HG03565 (cell line): Measurements from ENCODE around the gene RAB25.

ENCODE experiments used
- ATAC-seq: cut with Tn5 transposase; IDR thresholded peaks from one replicate; pipeline ENCODE4 v1.9.1; 2021; ENCODE audit warnings: mild to moderate bottlenecking, moderate library complexity; ENCODE audit not compliant: unreplicated experiment

Gene RAB25

GRCh38 chr1:156100205-156100995 is 39.4 kb downstream of the RAB25 start:
- no peak for ATAC-seq

GRCh38 chr1:156101880-156102279 is 40.9 kb downstream of the RAB25 start:
- no peak for ATAC-seq

- no peak for ATAC-seq
These were observed 41.9 kb downstream of the RAB25 start for GRCh38 chr1:156102633-156103511.

DNA sequence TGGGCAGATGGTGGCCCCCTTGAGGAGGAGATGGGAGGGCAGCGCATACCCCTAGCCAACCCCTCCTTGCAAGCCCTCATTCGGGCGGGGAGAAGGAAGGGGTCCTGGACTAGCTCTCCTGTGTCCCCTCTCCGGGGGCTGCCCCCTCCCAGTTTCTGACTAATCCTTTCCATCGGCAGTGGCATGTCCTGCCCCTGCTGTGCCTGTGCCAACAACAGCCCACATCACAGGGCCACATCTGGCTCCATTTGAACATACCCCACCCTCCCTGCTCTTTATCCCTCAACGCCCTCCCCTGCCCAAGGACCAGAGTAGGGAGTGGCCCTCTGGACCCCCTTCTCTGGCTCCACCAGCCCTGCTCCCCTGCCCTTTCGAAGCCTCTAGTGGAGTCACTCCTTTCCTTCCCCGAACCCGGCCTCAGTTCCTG is 42.6 kb downstream of the RAB25 start:
- no peak for ATAC-seq

DNA sequence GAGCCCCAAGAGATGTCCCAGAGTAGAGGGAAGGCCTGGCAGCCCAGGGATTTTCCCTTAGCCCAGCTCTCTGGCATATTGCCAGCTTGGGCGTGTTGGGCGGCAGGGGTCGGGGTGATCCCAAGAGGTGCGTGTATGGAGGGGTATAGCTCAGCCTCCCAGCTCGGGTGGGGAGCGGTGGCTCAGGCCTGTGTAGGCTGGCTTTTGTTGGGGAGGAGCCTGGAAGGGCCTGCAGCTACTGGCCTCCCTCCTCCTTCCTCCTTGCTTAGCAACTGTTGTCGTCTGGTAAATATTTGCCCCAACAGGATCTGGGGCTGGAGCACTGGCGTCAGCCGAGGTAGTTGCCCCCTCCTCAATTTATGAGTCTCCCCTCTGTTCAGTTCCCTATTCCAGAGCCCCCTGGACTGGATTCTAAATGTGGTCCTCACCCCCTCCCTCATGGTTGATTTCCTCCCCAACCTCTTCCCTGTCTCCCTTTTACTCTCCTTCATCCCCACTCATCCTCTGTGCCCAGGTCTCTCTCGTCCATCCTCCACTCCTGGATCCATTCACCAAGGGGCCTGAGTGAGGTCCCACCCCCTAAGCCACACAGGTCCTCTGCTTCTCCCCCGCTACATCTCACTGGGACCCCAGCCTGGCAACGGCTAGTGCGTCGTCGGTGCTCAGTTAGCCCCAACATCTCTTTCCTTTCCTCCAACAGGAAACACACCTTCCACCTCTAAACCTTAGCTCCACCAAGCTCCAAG is 43.3 kb downstream of the RAB25 start:
- ATAC-seq: no peak

DNA sequence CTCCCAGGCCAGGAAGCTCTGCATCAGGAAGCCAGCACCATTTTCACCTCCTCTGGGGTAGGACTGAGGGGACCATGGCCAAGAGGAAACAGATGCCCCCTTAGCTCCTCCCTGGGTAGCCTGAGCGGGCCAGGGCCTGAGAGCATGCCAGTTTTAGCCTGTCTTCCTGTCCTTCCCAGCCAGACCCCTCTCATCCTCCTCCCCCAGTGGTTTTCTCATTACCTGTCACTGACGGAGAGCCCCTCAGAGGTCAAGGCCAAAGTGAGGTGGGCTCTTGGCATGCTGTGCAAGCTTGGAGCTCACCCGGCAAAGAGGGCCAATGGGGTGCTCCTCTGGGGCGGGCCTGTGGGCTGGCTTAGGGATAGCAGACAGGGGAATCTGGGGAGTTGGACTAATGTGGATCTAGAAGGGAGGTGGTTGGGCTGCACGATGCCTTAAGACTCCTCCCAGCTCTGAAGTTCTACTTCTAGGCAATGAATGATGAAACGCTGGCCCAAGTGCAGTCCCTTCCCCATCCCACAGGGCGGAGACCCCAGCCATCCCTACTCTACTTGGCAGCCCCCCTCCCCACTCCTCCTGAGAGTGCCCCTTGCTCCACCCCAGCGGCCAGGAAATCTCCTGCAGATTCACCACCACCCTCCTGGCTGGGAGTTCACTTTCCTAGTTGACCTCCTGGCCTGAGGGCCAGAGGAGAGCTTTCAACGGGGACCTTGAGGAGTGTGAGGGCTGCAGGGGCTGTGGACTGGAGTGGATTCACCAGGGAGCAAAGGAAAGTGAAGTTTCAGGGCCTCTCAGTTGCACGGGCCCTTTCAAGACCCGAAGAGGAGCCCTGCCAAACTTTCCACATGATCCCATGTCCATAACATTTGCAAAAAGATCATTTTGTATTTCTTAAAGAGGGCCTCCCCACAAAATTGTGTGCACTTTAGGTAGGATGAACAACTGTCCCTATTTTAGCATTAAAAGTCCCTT is 44.2 kb downstream of the RAB25 start:
- no peak for ATAC-seq

DNA sequence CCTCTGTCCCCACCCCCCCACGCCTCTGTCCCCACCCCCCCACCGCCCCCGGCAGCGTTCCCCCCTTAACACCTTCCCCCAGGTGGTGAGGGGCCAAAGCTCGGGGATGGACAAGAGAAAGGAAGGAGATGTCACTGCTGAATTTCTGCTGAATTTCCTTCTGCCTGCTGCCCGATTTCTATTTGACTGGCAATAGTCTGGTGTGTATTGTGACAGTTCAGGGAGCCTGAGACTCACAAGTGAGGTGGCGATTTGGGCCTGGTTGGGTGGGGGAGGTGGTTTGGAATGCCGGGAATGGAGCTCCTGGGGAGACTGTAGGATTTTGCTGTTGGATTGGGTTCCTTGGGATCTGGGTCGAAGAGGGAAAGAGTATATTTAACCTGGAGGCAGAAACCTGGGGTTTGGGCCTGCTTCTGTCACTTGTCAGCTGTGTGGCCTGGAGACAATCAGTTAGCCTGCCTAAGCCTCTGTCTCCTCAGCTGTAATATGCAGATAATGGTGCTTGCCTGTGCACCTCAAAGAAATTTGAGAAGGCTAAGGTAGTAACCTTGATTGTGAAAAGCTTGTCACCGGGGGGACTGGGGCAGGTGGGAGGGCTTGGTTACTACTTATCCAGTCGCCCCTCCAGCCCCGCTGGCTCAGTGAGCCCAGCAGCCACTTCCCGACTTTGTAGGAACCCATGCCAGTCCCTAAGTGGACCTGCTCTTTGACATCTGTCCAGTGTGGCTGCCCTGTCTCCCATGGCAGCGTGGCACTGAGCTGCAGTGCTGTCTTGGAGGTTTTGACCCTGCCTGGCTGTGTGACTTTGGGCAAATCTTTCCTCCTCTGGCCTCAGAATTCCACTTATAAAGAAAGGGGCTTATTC is 45.9 kb downstream of the RAB25 start:
- ATAC-seq: no peak

DNA sequence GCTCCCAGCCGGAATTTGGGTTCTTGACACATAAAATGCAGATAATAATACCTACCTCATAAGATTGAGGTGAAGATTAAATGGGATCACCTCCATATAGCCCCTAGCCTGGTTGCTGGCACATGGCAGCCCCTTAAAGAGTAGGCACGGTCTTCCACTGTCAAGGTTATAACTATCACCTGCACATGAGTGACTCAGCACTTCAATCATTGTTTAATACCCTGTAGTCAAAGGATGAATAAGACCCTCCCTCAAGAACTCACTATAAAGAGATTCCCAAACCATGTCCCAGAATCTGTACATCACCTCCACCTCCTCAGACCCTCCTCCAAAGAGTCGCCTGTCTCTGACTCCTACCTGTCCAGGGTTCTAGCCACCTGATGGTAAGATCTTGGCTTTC is 47.1 kb downstream of the RAB25 start:
- no peak for ATAC-seq

- ATAC-seq: no peak
These were observed 47.8 kb downstream of the RAB25 start for GRCh38 chr1:156108664-156109241.

GRCh38 chr1:156110252-156110651 is 49.3 kb downstream of the RAB25 start:
- no peak for ATAC-seq

DNA sequence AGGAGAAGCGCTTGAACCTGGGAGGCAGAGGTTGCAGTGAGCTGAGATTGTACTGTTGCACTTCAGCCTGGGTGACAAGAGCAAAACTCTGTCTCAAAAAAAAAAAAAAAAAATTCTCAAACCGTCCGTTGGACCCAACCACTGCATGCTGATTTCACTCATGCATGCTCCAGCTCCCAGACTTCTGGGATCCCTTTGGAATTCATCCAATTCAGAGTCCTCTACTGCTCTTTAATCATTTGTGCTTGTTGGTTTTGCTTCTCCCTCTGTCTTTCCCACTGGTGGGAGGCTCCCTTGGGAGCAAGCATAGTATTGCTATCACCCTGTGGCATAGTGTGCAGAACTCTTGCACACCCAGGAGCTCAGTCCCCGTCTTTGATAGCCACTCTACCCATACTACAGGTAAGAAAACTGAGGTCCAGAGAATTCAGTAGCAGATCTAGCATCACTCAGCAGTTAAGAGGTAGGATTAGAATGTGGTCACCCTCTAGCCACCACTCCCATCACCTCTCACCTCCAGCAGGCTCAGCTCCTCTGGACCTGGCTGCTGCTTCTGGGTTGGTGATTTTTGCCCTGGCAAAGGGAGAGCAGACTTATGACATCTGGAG is 50.5 kb downstream of the RAB25 start:
- ATAC-seq: no peak

- ATAC-seq: no peak
These were observed 51.5 kb downstream of the RAB25 start for GRCh38 chr1:156112276-156113137.

DNA sequence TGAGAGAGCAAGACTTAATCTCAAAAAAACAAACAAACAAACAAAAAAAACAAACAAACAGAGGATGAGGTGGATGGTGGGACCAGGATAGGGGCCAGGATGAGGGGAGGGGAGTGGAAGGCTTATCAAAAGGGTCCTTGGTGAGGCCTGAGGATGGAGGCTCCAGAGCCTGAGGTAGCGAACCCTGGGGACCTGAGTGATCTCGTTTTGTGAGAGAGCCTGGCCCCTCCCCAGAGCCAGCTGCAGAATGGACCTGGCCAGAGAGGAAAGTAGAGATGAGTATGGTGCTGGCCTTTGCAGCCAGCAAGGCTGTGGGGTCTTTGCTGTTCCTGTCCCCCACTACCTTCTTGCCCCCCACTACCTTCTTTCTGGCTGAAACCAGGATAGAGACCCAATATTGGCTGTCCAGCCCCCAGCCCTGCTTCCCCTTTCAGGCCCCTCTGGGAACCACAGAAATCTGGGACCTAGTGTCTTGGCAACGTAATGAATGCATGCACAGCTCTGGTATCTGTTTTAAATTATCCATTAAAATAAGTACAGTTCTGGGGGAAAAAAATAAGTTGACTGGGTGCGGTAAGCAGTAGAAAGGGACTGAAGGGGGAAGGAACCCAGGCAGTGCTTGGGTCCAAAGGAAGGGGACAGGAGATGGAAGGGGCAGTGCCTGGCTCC is 52.5 kb downstream of the RAB25 start:
- ATAC-seq: no peak

- peak; percentile 46 for ATAC-seq
These were observed 53.4 kb downstream of the RAB25 start, which contains the start of gene LMNA for GRCh38 chr1:156114101-156114918. Gene LMNA (plus strand): TSS chr1:156114711. CDS start chr1:156114919, 208 bp downstream.

- ATAC-seq: peak; percentile 15
These were observed 54.1 kb downstream of the RAB25 start for GRCh38 chr1:156114919-156115513.
